ENCODE results near the gene AP1S3. TPM values are rescaled to one million over a fixed set of nuclear protein-coding genes. Genes with fewer than 3 reads are reported as not detected.
A peak's percentile ranks its signal among the peaks of the same experiment; 100 is the strongest.

The AP1S3 gene
- polyA plus RNA-seq, 2 of the 4 experiments (the other 2 are of a cell fraction) = 42.9 to 57.0 TPM

GRCh38 chr2:223815186-223815883 lies 22.0 kb downstream of the AP1S3 start:
- peaks cover 69% of the 10 kb centered on the region for H3K4me1 ChIP-seq
- H3K4me2 ChIP-seq = peak overlapping the region; percentile 72
- H3K9me3 ChIP-seq = no peaks in the 10 kb centered on the region
- ChIA-PET CTCF (interaction anchor here (0.6 to 1.6 kb wide), 3 partner anchors 20 to 844 kb away, joined by 3 to 4 read pairs (median 4); partner anchors contain the start of gene AP1S3), POLR2A (interaction anchor here (0.6 to 1.0 kb wide), 2 partner anchors 18 to 46 kb away, joined by 3 to 5 read pairs; no protein-coding TSS in a partner anchor)
- no peak overlapping the region for H3K4me3 ChIP-seq
- peak; percentile 56 to 74 for DNase-seq (ENCODE audit: low read depth in 1 of 2, low spot score in 1 of 2)
- 14% methylated on average over 3 of the region's 3 CpGs for WGBS (ENCODE audit: missing lambda C conversion rate)
- no peak for FAIRE-seq
- peak; percentile 87 to 92 for ATAC-seq
- H3K27ac ChIP-seq = peak overlapping the region; percentile 68 to 85
- TF ChIP-seq NFE2L2 (conservative IDR thresholded peaks at IDR 0.05; ENCODE audit: low read length) = no peak
- TF ChIP-seq ESRRA (IDR thresholded peaks at IDR 0.05; ENCODE audit: borderline replicate concordance, low read length) = no peak
- TF ChIP-seq MYC (IDR thresholded peaks at IDR 0.05; ENCODE audit: borderline replicate concordance, low read length) = no peak
- TF ChIP-seq RAD21 (conservative IDR thresholded peaks at IDR 0.05 in 1 of 2, IDR thresholded peaks at IDR 0.05 in 1 of 2) = 0 out of 5 replicates have a peak, but pooled peaks of 1 of the 2 experiments have one; percentile 8
- TF ChIP-seq HES2 (IDR thresholded peaks at IDR 0.05) = no peak
- TF ChIP-seq CEBPB (IDR thresholded peaks at IDR 0.05) = peak in 1 of 2 experiments; percentile 40; a peak in 1 of 4 replicates
- TF ChIP-seq NPAS2 (CRISPR knock-in tag; IDR thresholded peaks at IDR 0.05; ENCODE audit: borderline replicate concordance) = no peak
- no peak for TF ChIP-seq PHF8 (IDR thresholded peaks at IDR 0.05; ENCODE audit: borderline replicate concordance, low read depth)
- peak; percentile 79; the same call in 1 of the 2 replicates for TF ChIP-seq GATA3 (IDR thresholded peaks at IDR 0.05; ENCODE audit: borderline replicate concordance)
- TF ChIP-seq RNF2 (IDR thresholded peaks at IDR 0.05; ENCODE audit: borderline replicate concordance, low read depth) = no peak
- TF ChIP-seq EP300 (IDR thresholded peaks at IDR 0.05) = peak in 1 of 2 experiments; percentile 55; a peak in 1 of 5 replicates
- no peak for TF ChIP-seq ELK1 (IDR thresholded peaks at IDR 0.05; ENCODE audit: low read depth, low read length)
- TF ChIP-seq ATOH8 (CRISPR knock-in tag; IDR thresholded peaks at IDR 0.05; ENCODE audit: low read depth) = no peak
- no peak for TF ChIP-seq POLR2A (IDR thresholded peaks at IDR 0.05; ENCODE audit: low read length)
- no peak for TF ChIP-seq MAZ (IDR thresholded peaks at IDR 0.05; ENCODE audit: borderline replicate concordance, low read depth, low read length)
- TF ChIP-seq EHF (CRISPR knock-in tag; IDR thresholded peaks at IDR 0.05) = no peak
- no peak for TF ChIP-seq RARB (CRISPR knock-in tag; IDR thresholded peaks at IDR 0.05)
- TF ChIP-seq CBX8 (IDR thresholded peaks at IDR 0.05) = no peak
- TF ChIP-seq CTCF (IDR thresholded peaks at IDR 0.05) = no peak
- TF ChIP-seq KDM1A (IDR thresholded peaks at IDR 0.05; ENCODE audit: low read depth) = no peak
- no peak for TF ChIP-seq HEYL (CRISPR knock-in tag; IDR thresholded peaks at IDR 0.05)
- TF ChIP-seq FOSL2 (IDR thresholded peaks at IDR 0.05) = peak; percentile 68
- peak; percentile 91 for TF ChIP-seq FOSL2 (CRISPR knock-in tag; IDR thresholded peaks at IDR 0.05)
- TF ChIP-seq TFCP2L1 (CRISPR knock-in tag; IDR thresholded peaks at IDR 0.05) = no peak
- TF ChIP-seq ZC3H11A (IDR thresholded peaks at IDR 0.05) = no peak
- TF ChIP-seq CBX2 (IDR thresholded peaks at IDR 0.05; ENCODE audit: borderline replicate concordance, low read depth) = no peak
- TF ChIP-seq HOXA7 (CRISPR knock-in tag; IDR thresholded peaks at IDR 0.05) = no peak
- TF ChIP-seq POLR2AphosphoS2 (conservative IDR thresholded peaks at IDR 0.05; ENCODE audit: low read length) = no peak
- no peak for TF ChIP-seq HOXB13 (CRISPR knock-in tag; IDR thresholded peaks at IDR 0.05; ENCODE audit: low read depth)
- peak; percentile 63 for TF ChIP-seq MAX (IDR thresholded peaks at IDR 0.05)
- TF ChIP-seq BHLHE40 (IDR thresholded peaks at IDR 0.05; ENCODE audit: low read depth, low read length) = no peak
- no peak for TF ChIP-seq FOSB (CRISPR knock-in tag; IDR thresholded peaks at IDR 0.05)
- TF ChIP-seq FOXS1 (CRISPR knock-in tag; IDR thresholded peaks at IDR 0.05) = peak; percentile 87; the same call in 1 of the 2 replicates
- TF ChIP-seq JUN (IDR thresholded peaks at IDR 0.05) = peak; percentile 34 to 52; a peak in 2 of 5 replicates
- no peak for TF ChIP-seq ZFP36 (IDR thresholded peaks at IDR 0.05; ENCODE audit: borderline replicate concordance, partially characterized antibody)
- TF ChIP-seq NR3C1 (IDR thresholded peaks at IDR 0.05) = no peak
- TF ChIP-seq MAFK (IDR thresholded peaks at IDR 0.05; ENCODE audit: partially characterized antibody) = peak; percentile 30
- TF ChIP-seq HOXB5 (CRISPR knock-in tag; IDR thresholded peaks at IDR 0.05) = no peak
- TF ChIP-seq JUNB (IDR thresholded peaks at IDR 0.05) = peak; percentile 80
